Tibial nerve (tissue), 4 donors: ENCODE measurements around the gene GPR25. TPM values are rescaled to one million over a fixed set of nuclear protein-coding genes. Genes with fewer than 3 reads are reported as not detected.

Source experiments
- DNase-seq, 2 donors: peaks; one replicate each; pipeline ENCODE4 v3.0.0-alpha.2; 2019; ENCODE audit warnings: low spot score in 2 of 2
- H3K27ac ChIP-seq, 4 donors: fragments of 200-600 bp; sonication (generic) in 3 of 4; one replicate each; pipeline ENCODE4 v1.5.1; 2017 to 2019; ENCODE audit warnings: mild to moderate bottlenecking in 1 of 4
- H3K27me3 ChIP-seq, 2 donors: fragments of 200-600 bp; sonication (generic) in 1 of 2; one replicate each; pipeline versions ENCODE4 v1.5.1 to v1.6.0; 2017 to 2019
- H3K36me3 ChIP-seq, 3 donors: fragments of 200-600 bp; sonication (generic); one replicate each; pipeline ENCODE4 v1.5.1; 2018 to 2019
- H3K4me1 ChIP-seq, 4 donors: fragments of 200-600 bp; sonication (generic) in 3 of 4; one replicate each; pipeline ENCODE4 v1.5.1; 2017 to 2019
- H3K4me3 ChIP-seq, 4 donors: fragments of 200-600 bp; sonication (generic) in 3 of 4; one replicate each; pipeline ENCODE4 v1.5.1; 2017 to 2019; ENCODE audit warnings: mild to moderate bottlenecking in 1 of 4, moderate library complexity in 1 of 4
- H3K9me3 ChIP-seq, 4 donors: fragments of 200-600 bp; sonication (generic) in 3 of 4; one replicate each; pipeline ENCODE4 v1.5.1; 2017 to 2019
- CTCF ChIP-seq, 5 experiments: fragments of 200-600 bp in 3 of 5; fragments of 450-650 bp in 2 of 5; sonication (generic) in 3 of 5; IDR thresholded peaks; one replicate each; pipeline ENCODE4 v1.5.1; 2016 to 2019; ENCODE audit warnings: antibody characterized with exemption in 5 of 5, mild to moderate bottlenecking in 3 of 5, moderate library complexity in 2 of 5
- EP300 ChIP-seq, 2 donors: sonication (generic); formaldehyde crosslinking; IDR thresholded peaks; one replicate each; pipeline ENCODE4 v1.6.1; 2017; ENCODE audit warnings: antibody characterized with exemption in 2 of 2, mild to moderate bottlenecking in 1 of 2
- POLR2A ChIP-seq, 2 donors: fragments of 450-650 bp; IDR thresholded peaks; one replicate each; pipeline ENCODE4 v1.6.1; 2017; ENCODE audit warnings: antibody characterized with exemption in 2 of 2, mild to moderate bottlenecking in 2 of 2, moderate library complexity in 2 of 2
- WGBS, 2 donors: methylation state at CpG; one replicate each; pipeline ENCODE4 v1.1.5; 2018; 5-methylcytosine and 5-hydroxymethylcytosine counted together
- total RNA-seq, 4 donors: library from RNA; depleted of rRNA; stranded (reverse); fragments of >200 nt; gene quantifications; one replicate each; pipeline ENCODE4 v1.1.0, GENCODE V29; 2016

Gene GPR25
- total RNA-seq, 4 donors from 2014 or later, result not detected

- no peak for TF ChIP-seq EP300 (IDR thresholded peaks at IDR 0.05)
- no peak for TF ChIP-seq POLR2A (IDR thresholded peaks at IDR 0.05)
- TF ChIP-seq CTCF (IDR thresholded peaks at IDR 0.05), result no peak
- H3K36me3 ChIP-seq, result no peaks in the 10 kb centered on the region
- H3K27ac ChIP-seq, result peak within 1 kb of the TSS in 1 of 4 donors; percentile 75
- no peak for DNase-seq
- H3K9me3 ChIP-seq, result no peaks in the 10 kb centered on the region
- H3K27me3 ChIP-seq, result peaks cover 0 to 50% of the 10 kb centered on the region in 2 donors
- H3K4me3 ChIP-seq, result peak within 1 kb of the TSS in 1 of 4 donors; percentile 31
- WGBS, 2 donors, result 91 to 93% methylated on average over 13 to 15 of the region's 15 CpGs
- H3K4me1 ChIP-seq, result peaks cover 0 to 20% (median 11%) of the 10 kb centered on the region in 4 donors
These were observed 22.1 kb downstream of the GPR25 start, which contains the start of gene INAVA for GRCh38 chr1:200894712-200895442. TSS of gene INAVA (plus strand) at chr1:200894900. CDS start at chr1:200898401, 3,501 bp downstream.

GRCh38 chr1:200895443-200895789, 22.6 kb downstream of the GPR25 start:
- TF ChIP-seq EP300 (IDR thresholded peaks at IDR 0.05) (no peak), POLR2A (IDR thresholded peaks at IDR 0.05) (no peak), CTCF (IDR thresholded peaks at IDR 0.05) (no peak)
- H3K4me1 ChIP-seq, result peaks cover 0 to 20% (median 11%) of the 10 kb centered on the region in 4 donors
- H3K9me3 ChIP-seq, result no peaks in the 10 kb centered on the region
- 84 to 88% methylated on average over 8 of the region's 8 CpGs for WGBS, 2 donors
- H3K27me3 ChIP-seq, result peaks cover 0 to 45% of the 10 kb centered on the region in 2 donors
- peak overlapping the region in 1 of 4 donors; percentile 31 for H3K4me3 ChIP-seq
- H3K27ac ChIP-seq, result peak overlapping the region in 1 of 4 donors; percentile 75
- no peaks in the 10 kb centered on the region for H3K36me3 ChIP-seq
- no peak for DNase-seq

GRCh38 chr1:200895801-200896530, 23.2 kb downstream of the GPR25 start:
- peaks cover 0 to 16% (median 7%) of the 10 kb centered on the region in 4 donors for H3K4me1 ChIP-seq
- peak overlapping the region in 1 of 4 donors; percentile 31 for H3K4me3 ChIP-seq
- DNase-seq, result no peak
- no peaks in the 10 kb centered on the region for H3K36me3 ChIP-seq
- H3K27ac ChIP-seq, result peak overlapping the region in 1 of 4 donors; percentile 75
- H3K9me3 ChIP-seq, result no peaks in the 10 kb centered on the region
- no peak for TF ChIP-seq CTCF (IDR thresholded peaks at IDR 0.05)
- no peak for TF ChIP-seq POLR2A (IDR thresholded peaks at IDR 0.05)
- TF ChIP-seq EP300 (IDR thresholded peaks at IDR 0.05), result no peak
- peaks cover 0 to 39% of the 10 kb centered on the region in 2 donors for H3K27me3 ChIP-seq
- WGBS, 2 donors, result 76 to 86% methylated on average over 9 of the region's 9 CpGs

- H3K4me1 ChIP-seq, result peaks cover 0 to 9% (median 3%) of the 10 kb centered on the region in 4 donors
- H3K36me3 ChIP-seq, result no peaks in the 10 kb centered on the region
- WGBS, 2 donors, result 86% methylated on average over 9 of the region's 10 CpGs
- no peaks in the 10 kb centered on the region for H3K9me3 ChIP-seq
- H3K4me3 ChIP-seq, result no peak overlapping the region
- H3K27me3 ChIP-seq, result peaks cover 0 to 32% of the 10 kb centered on the region in 2 donors
- H3K27ac ChIP-seq, result peak overlapping the region in 1 of 4 donors; percentile 50
- no peak for TF ChIP-seq POLR2A (IDR thresholded peaks at IDR 0.05)
- TF ChIP-seq EP300 (IDR thresholded peaks at IDR 0.05), result no peak
- no peak for TF ChIP-seq CTCF (IDR thresholded peaks at IDR 0.05)
- DNase-seq, result no peak
These were observed 23.9 kb downstream of the GPR25 start for GRCh38 chr1:200896531-200897196.
